Stomach smooth muscle (tissue), 2 donors: Measurements from ENCODE around the gene ETV5.

Source experiments
- H3K27ac ChIP-seq: one replicate; pipeline ENCODE4 v1.7.0; 2013; ENCODE audit warnings: mild to moderate bottlenecking, low read length, inconsistent platforms
- H3K27me3 ChIP-seq, 2 donors: one replicate each; pipeline ENCODE4 v1.7.0; 2013; ENCODE audit warnings: low read length in 2 of 2; ENCODE audit not compliant: insufficient read depth in 2 of 2, control insufficient read depth in 1 of 2
- H3K36me3 ChIP-seq, 2 donors: one replicate each; pipeline ENCODE4 v1.7.0; 2013; ENCODE audit warnings: low read length in 2 of 2; ENCODE audit not compliant: control insufficient read depth in 2 of 2, insufficient read depth in 2 of 2
- H3K4me1 ChIP-seq: one replicate; pipeline ENCODE4 v1.7.0; 2013; ENCODE audit warnings: low read length; ENCODE audit not compliant: control insufficient read depth, insufficient read depth
- H3K4me3 ChIP-seq, 2 donors: one replicate each; pipeline ENCODE4 v1.7.0; 2013; ENCODE audit warnings: low read length in 2 of 2
- H3K9ac ChIP-seq, 2 donors: one replicate each; pipeline ENCODE4 v1.7.0; 2013; ENCODE audit warnings: low read length in 2 of 2, mild to moderate bottlenecking in 1 of 2
- H3K9me3 ChIP-seq, 2 donors: one replicate each; pipeline ENCODE4 v1.7.0; 2013; ENCODE audit warnings: low read length in 2 of 2; ENCODE audit not compliant: control insufficient read depth in 2 of 2
- donor health status: healthy.
- donor health status: Pancreatic carcinoma.

The ETV5 gene

GRCh38 chr3:186002884-186003472 lies 105.9 kb downstream of the ETV5 start:
- Histone ChIP-seq H3K4me1 (no peaks in the 10 kb centered on the region), H3K9me3 (no peaks in the 10 kb centered on the region), H3K27ac (no peak overlapping the region), H3K9ac (no peak overlapping the region), H3K4me3 (no peak overlapping the region), H3K27me3 (peaks cover 0 to 2% of the 10 kb centered on the region in 2 donors), H3K36me3 (no peaks in the 10 kb centered on the region)

DNA sequence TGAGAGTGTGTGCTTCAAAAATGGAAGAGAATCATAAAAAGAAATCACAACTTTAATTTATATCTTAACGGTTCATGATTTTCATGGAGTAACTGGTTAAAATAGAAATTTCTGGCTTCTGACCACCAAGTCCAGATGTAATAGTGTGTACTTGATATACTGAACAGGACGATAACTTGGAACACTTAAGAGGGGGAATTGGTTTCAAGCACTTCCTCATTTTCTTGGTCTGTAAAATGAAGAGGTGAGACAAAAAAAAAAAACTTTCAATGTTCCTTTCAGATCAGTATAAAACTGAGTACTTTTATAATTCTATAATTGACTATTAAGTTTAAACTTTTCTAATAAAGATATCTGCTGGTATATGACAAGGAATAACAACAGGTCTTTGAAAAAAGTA lies 107.0 kb downstream of the ETV5 start:
- no peak overlapping the region for H3K27ac ChIP-seq
- no peaks in the 10 kb centered on the region for H3K36me3 ChIP-seq
- H3K27me3 ChIP-seq: peaks cover 0 to 2% of the 10 kb centered on the region in 2 donors
- no peaks in the 10 kb centered on the region for H3K4me1 ChIP-seq
- H3K9ac ChIP-seq: no peak overlapping the region
- no peaks in the 10 kb centered on the region for H3K9me3 ChIP-seq
- no peak overlapping the region for H3K4me3 ChIP-seq

DNA sequence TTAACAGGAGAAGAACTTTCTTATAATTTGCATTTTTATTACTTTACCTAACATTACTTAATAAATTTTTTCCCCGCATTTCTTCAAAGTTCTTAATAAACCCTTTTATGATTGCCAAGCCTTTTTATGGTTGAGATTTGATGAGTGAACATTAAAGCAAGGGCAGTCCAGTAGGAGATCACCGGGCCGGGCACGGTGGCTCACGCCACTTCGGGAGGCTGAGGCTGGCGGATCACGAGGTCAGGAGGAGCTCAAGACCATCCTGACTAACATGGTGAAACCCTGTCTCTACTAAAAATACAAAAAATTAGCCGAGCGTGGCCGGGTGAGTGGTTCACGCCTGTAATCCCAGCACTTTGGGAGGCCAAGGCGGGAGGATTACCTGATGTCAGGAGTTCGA lies 109.7 kb downstream of the ETV5 start:
- H3K36me3 ChIP-seq: no peaks in the 10 kb centered on the region
- no peaks in the 10 kb centered on the region for H3K4me1 ChIP-seq
- H3K9me3 ChIP-seq: no peaks in the 10 kb centered on the region
- H3K4me3 ChIP-seq: no peak overlapping the region
- H3K27ac ChIP-seq: no peak overlapping the region
- peaks cover 0 to 2% of the 10 kb centered on the region in 2 donors for H3K27me3 ChIP-seq
- no peak overlapping the region for H3K9ac ChIP-seq

DNA sequence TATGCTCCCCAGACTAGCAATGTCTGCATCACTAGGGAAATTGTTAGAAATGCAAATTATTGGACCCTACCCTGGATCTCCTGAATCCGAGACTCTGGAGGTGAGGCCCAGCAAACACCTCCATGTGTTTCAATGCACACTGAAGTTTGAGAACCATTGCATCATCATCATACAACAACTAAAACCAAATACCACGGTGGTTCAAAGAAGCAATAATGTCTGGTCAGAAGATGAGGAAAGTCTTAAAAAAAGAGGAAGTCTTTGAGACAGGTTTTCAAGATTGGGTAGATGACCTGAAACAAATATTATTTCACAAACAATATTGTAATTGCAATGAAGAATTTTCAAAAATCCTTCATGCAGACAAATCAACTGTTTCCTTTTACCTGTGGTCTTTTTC lies 110.8 kb downstream of the ETV5 start:
- peaks cover 0 to 2% of the 10 kb centered on the region in 2 donors for H3K27me3 ChIP-seq
- H3K27ac ChIP-seq: no peak overlapping the region
- H3K9me3 ChIP-seq: no peaks in the 10 kb centered on the region
- H3K9ac ChIP-seq: no peak overlapping the region
- H3K36me3 ChIP-seq: no peaks in the 10 kb centered on the region
- no peaks in the 10 kb centered on the region for H3K4me1 ChIP-seq
- H3K4me3 ChIP-seq: no peak overlapping the region

GRCh38 chr3:185997130-185997529 lies 111.8 kb downstream of the ETV5 start:
- H3K27me3 ChIP-seq: peaks cover 0 to 2% of the 10 kb centered on the region in 2 donors
- no peaks in the 10 kb centered on the region for H3K36me3 ChIP-seq
- H3K4me1 ChIP-seq: no peaks in the 10 kb centered on the region
- no peaks in the 10 kb centered on the region for H3K9me3 ChIP-seq
- no peak overlapping the region for H3K27ac ChIP-seq
- H3K4me3 ChIP-seq: no peak overlapping the region
- no peak overlapping the region for H3K9ac ChIP-seq
